GM12891 (cell line): Measurements from ENCODE around the gene RASSF8.

Source experiments
- DNase-seq: peaks from one replicate; pipeline ENCODE4 v3.0.0; 2011; ENCODE audit warnings: low spot score; ENCODE audit not compliant: insufficient read length
- FAIRE-seq: peaks from 2 replicates; lab custom pipeline; 2011; peaks lifted over from hg19 to GRCh38; lab: Jason Lieb, UNC
- PAX5 ChIP-seq: IDR thresholded peaks from 2 replicates; pipeline ENCODE4 v1.6.1; 2011; ENCODE audit warnings: low read length, moderate library complexity, mild to moderate bottlenecking; ENCODE audit not compliant: insufficient read depth, severe bottlenecking
- POLR2A ChIP-seq: IDR thresholded peaks from 2 replicates; pipeline ENCODE4 v1.6.1; 2011; ENCODE audit warnings: low read depth, low read length, control low read depth
- POLR2AphosphoS5 ChIP-seq: IDR thresholded peaks from 2 replicates; pipeline ENCODE4 v1.6.1; 2011; ENCODE audit warnings: low read depth, low read length, control low read depth
- POU2F2 ChIP-seq: IDR thresholded peaks from 2 replicates; pipeline ENCODE4 v1.6.1; 2011; ENCODE audit warnings: low read depth, mild to moderate bottlenecking, control low read depth, low read length, moderate library complexity
- SPI1 ChIP-seq: IDR thresholded peaks from 2 replicates; pipeline ENCODE4 v1.6.1; 2011; ENCODE audit warnings: low read depth, low read length, control low read depth
- TAF1 ChIP-seq: IDR thresholded peaks from 2 replicates; pipeline ENCODE4 v1.6.1; 2011; ENCODE audit warnings: low read depth, low read length, control low read depth

RASSF8 gene

GRCh38 chr12:26125400-26126339 lies 167.2 kb downstream of the RASSF8 start:
- TF ChIP-seq POLR2AphosphoS5: no peak
- no peak for TF ChIP-seq POLR2A
- no peak for TF ChIP-seq SPI1
- no peak for TF ChIP-seq PAX5
- TF ChIP-seq POU2F2: no peak
- no peak for TF ChIP-seq TAF1
- no peak for DNase-seq
- peak; percentile 89 for FAIRE-seq

GRCh38 chr12:26126340-26127284 lies 168.1 kb downstream of the RASSF8 start:
- FAIRE-seq (peak; percentile 35), DNase-seq (no peak)
- TF ChIP-seq POU2F2: no peak
- peak; percentile 17; the same call in 1 of the 2 replicates for TF ChIP-seq SPI1
- no peak for TF ChIP-seq PAX5
- no peak for TF ChIP-seq POLR2A
- TF ChIP-seq POLR2AphosphoS5: no peak
- TF ChIP-seq TAF1: no peak

GRCh38 chr12:26127404-26127803 lies 168.9 kb downstream of the RASSF8 start:
- no peak for FAIRE-seq
- TF ChIP-seq PAX5 (no peak), POLR2AphosphoS5 (no peak), TAF1 (no peak), POU2F2 (no peak), POLR2A (no peak), SPI1 (no peak)

GRCh38 chr12:26128168-26128567 lies 169.7 kb downstream of the RASSF8 start:
- FAIRE-seq: peak; percentile 58

More at GRCh38 chr12:26127404-26127803, 168.9 kb downstream of the RASSF8 start:
- no peak for DNase-seq

More at GRCh38 chr12:26128168-26128567, 169.7 kb downstream of the RASSF8 start:
- TF ChIP-seq TAF1: no peak
- TF ChIP-seq SPI1: no peak
- no peak for TF ChIP-seq POLR2AphosphoS5
- TF ChIP-seq POLR2A: no peak
- no peak for TF ChIP-seq POU2F2
- no peak for TF ChIP-seq PAX5
- DNase-seq: no peak
